Nephron progenitor cell (in vitro differentiated cells): Measurements from ENCODE around the gene CD302.

Experiments used
- DNase-seq: peaks from one replicate; pipeline ENCODE4 v3.0.0; 2021
- H3K27ac Mint-ChIP-seq: 2 replicates; pipeline ENCODE4 v1.8.0; 2021; ENCODE audit warnings: mild to moderate bottlenecking, moderate library complexity, mixed read lengths
- H3K27me3 Mint-ChIP-seq: 2 replicates; pipeline ENCODE4 v1.8.0; 2021; ENCODE audit warnings: mild to moderate bottlenecking, low read depth, mixed read lengths; ENCODE audit not compliant: poor library complexity
- H3K36me3 Mint-ChIP-seq: 2 replicates; pipeline ENCODE4 v1.8.0; 2021; ENCODE audit warnings: low read depth, mixed read lengths
- H3K4me1 Mint-ChIP-seq: 2 replicates; pipeline ENCODE4 v1.8.0; 2021; ENCODE audit warnings: mixed read lengths
- H3K4me3 Mint-ChIP-seq: 2 replicates; pipeline ENCODE4 v1.8.0; 2021; ENCODE audit warnings: mild to moderate bottlenecking, moderate library complexity, mixed read lengths
- H3K9me3 Mint-ChIP-seq: 2 replicates; pipeline ENCODE4 v1.8.0; 2021; ENCODE audit warnings: mild to moderate bottlenecking, moderate library complexity, mixed read lengths
- CTCF ChIP-seq: fragments of 200-600 bp; sonication (generic); IDR thresholded peaks from 2 replicates; pipeline ENCODE4 v1.5.0; 2021; ENCODE audit warnings: antibody characterized with exemption

The CD302 gene

DNA sequence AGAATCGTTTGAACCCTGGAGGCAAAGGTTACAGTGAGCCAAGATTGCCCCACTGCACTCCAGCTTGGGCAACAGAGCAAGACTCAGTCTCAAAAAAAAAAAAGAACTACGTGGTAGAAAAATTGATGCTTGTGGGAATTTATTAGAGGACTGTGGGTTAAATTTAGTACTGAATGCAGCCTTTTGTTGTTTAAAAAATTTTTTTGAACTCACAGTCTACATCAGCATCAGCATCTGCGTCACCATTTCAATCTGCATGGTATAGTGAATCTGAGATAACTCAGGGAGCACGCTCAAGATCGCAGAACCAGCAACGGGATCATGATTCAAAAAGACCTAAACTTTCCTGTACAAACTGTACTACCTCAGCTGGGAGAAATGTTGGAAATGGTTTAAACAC, 55.2 kb downstream of the CD302 start:
- Mint-ChIP-seq H3K27me3 (no peaks in the 10 kb centered on the region), H3K9me3 (no peaks in the 10 kb centered on the region), H3K36me3 (peaks cover 79% of the 10 kb centered on the region), H3K27ac (no peak overlapping the region), H3K4me1 (no peaks in the 10 kb centered on the region), H3K4me3 (no peak overlapping the region)
- no peak for DNase-seq
- TF ChIP-seq CTCF = no peak

DNA sequence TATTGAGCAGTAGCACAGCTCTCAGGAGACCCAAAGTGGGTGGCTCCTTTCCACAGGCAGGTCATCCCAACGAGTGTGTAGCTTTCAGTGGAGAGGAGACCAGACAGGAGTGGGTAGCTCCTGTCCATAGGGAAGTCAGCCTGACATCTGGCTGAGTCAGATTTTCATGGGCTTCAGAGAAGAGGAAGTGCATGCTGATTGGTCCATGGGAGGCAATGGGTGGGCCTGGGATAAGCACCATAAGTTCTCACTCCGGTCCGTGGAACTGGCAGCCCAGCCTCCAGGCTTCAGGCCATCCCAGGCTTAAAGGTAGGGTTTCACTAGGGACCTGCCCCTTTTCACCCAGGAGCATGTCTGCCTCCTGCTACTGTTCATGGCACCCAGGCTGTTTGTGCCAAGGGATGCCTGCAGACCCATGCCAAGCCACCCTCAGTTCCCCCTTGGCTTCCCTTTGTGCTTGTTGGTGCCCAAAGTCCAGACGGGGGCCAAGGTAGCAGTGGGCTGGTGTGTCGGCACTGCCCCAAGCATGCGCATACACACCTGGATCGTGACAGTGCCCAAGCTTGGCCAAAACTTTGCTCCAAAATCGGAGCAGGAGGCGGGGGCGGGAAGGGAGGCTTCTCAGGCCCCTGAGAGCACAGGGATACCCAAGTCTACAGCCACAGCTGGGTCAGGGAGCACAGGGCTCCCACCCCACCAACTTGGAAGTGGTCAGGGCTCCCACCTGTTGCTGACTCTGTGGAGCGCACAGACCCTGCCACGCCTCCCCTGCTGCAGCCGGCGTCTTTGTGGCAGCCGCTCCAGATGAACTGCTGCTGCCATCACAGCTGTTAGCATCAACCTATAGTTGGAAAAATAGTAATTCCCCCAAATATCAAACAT, 59.3 kb downstream of the CD302 start:
- H3K4me3 Mint-ChIP-seq = no peak overlapping the region
- peak overlapping the region; percentile 9 for H3K27ac Mint-ChIP-seq
- no peak for DNase-seq
- peaks cover 77% of the 10 kb centered on the region for H3K36me3 Mint-ChIP-seq
- no peaks in the 10 kb centered on the region for H3K27me3 Mint-ChIP-seq
- no peak for TF ChIP-seq CTCF
- no peaks in the 10 kb centered on the region for H3K4me1 Mint-ChIP-seq
- H3K9me3 Mint-ChIP-seq = no peaks in the 10 kb centered on the region

GRCh38 chr2:159737917-159738296, 60.1 kb downstream of the CD302 start:
- peaks cover 76% of the 10 kb centered on the region for H3K36me3 Mint-ChIP-seq
- no peaks in the 10 kb centered on the region for H3K27me3 Mint-ChIP-seq
- H3K27ac Mint-ChIP-seq = no peak overlapping the region
- no peaks in the 10 kb centered on the region for H3K4me1 Mint-ChIP-seq
- no peaks in the 10 kb centered on the region for H3K9me3 Mint-ChIP-seq
- no peak overlapping the region for H3K4me3 Mint-ChIP-seq
- DNase-seq = no peak
- no peak for TF ChIP-seq CTCF

DNA sequence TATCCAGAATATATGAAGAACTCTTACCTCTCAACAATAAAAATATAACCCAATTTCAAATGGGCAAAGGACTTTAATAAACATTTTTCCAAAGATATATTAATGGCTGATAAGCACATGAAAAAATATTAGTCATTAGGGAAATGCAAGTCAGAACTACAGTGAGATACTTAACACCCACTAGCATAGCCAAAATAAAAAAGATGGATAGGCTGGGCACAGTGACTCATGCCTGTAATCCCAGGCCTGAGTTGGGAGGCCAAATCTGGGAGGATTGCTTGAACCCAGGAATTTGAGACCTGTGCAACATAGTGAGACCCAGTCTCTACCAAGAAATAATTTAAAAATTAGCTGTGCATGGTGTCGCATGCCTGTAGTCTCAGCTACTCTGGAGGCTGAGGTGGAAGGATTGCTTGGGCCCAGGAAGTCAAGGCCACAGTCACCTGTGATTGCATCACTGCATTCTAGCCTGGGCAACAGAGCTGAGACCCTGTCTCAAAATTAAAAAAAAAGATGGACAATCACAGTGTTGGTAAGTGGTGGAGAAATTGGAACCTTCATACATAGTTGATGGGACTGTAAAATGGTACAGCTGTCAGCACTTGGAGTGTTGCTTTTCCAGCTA, 60.6 kb downstream of the CD302 start:
- no peak for DNase-seq
- Mint-ChIP-seq H3K4me1 (no peaks in the 10 kb centered on the region), H3K4me3 (no peak overlapping the region), H3K27ac (peak overlapping the region; percentile 45), H3K36me3 (peaks cover 76% of the 10 kb centered on the region), H3K9me3 (no peaks in the 10 kb centered on the region), H3K27me3 (no peaks in the 10 kb centered on the region)
- TF ChIP-seq CTCF = no peak

DNA sequence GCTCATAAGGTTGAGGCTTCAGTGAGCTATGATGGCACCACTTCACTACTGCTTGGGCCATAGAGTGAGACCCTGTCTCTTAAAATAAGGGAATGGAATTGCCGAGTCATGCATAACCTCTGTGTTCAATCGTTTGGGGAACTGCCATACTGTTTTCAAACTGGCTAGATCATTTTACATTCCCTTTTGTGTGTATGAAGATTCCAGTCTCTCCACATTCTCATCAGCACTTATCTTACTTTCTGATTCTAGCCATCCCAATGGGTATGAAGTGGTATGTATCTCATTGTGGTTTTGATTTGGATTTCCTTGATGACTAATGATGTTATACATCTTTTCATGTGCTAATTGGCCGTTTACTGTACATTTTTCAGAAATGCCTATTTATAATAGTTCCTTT, 62.0 kb downstream of the CD302 start:
- H3K36me3 Mint-ChIP-seq = peaks cover 70% of the 10 kb centered on the region
- H3K4me3 Mint-ChIP-seq = no peak overlapping the region
- H3K27me3 Mint-ChIP-seq = no peaks in the 10 kb centered on the region
- H3K27ac Mint-ChIP-seq = no peak overlapping the region
- H3K4me1 Mint-ChIP-seq = no peaks in the 10 kb centered on the region
- H3K9me3 Mint-ChIP-seq = no peaks in the 10 kb centered on the region
- no peak for TF ChIP-seq CTCF
- no peak for DNase-seq
